Right ventricle myocardium inferior (tissue), 1 donor: Measurements from ENCODE around the gene C6. TPM values are rescaled to one million over a fixed set of nuclear protein-coding genes. Genes with fewer than 3 reads are reported as not detected.
"Not testable (repeated sequence)": the region's sequence is repeated elsewhere in the genome, so short reads cannot be mapped to it uniquely, and the experiment has no call there.

ENCODE experiments used
- ATAC-seq: fragments of 200-7000 bp; cut with Tn5 transposase; one replicate; pipeline ENCODE4 v1.9.1; 2020; ENCODE audit warnings: mild to moderate bottlenecking, moderate library complexity
- DNase-seq: peaks from one replicate; pipeline ENCODE4 v3.0.0; 2021; ENCODE audit errors: missing footprints
- intact Hi-C: fragments of 100-400 bp; cut with DNase I; formaldehyde crosslinking; loops from one replicate; pipeline ENCODE4 v1.11.0; 2022
- total RNA-seq: library from RNA; stranded (reverse); fragmentation: NEBNext Ultra II Directional; extraction: Animal tissue kit (Norgen Biotek cat#: 25700); gene quantifications from one replicate; pipeline ENCODE4 v1.2.1, GENCODE V29; 2021
- donor health status: DM: no; HTN: yes; CAD: no; lungs with severe emphysema.

C6 gene
- total RNA-seq, 1 donor from 2014 or later, result 73.3 TPM

DNA sequence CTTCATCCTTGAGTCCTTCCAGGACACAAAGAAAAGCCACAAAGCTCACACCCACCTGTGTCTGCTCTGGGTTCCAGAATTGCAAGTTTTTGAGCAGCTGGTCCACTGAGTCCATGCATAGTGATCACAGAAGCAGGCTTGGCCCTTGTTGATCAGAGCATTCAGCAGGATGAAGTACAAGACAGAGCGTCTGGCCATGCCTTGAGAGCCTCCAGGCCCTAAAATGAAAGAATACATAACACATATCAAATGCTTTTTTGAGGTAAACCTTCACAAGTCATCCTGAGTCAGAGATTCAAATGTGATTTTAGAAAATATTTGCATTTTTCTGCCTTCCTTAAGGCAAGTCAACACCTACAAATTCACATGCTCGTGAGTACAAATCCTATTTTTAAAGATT, 10.3 kb downstream of the C6 start:
- ATAC-seq, result no peak
- DNase-seq, result no peak
- intact Hi-C loops, result no loop called here

DNA sequence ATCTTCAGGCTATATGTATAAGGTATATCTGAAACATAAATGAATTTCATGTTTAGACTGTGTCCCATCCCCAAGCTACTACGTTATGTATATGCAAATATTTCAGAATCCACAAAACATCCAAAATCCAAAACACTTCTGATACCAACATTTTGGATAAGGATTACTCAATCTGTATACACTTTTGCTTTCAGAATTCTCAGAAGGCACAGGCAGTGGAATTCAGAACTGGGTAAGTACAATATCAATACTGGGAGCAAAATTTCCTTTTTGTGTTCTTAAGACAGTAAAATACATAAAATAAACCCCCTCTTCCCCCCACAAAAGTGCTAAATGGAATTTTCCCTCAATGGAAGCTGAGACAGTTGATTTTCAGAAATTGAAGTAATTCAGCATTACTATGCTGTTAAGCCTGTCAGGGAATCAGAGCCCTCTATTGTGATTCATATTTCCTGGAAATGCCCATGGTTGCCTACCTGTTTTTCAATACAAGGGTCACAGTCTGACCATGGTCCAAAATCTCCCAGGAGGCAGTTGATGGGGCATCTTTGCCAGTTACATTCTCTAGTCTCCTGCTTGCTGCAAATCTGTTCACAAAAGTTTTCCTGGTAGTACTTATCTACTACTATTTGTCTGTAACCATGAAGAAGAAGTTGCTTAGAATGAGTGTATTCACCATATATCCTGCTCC, 12.1 kb downstream of the C6 start:
- ATAC-seq (no peak), DNase-seq (no peak)
- intact Hi-C loops, result no loop called here

DNA sequence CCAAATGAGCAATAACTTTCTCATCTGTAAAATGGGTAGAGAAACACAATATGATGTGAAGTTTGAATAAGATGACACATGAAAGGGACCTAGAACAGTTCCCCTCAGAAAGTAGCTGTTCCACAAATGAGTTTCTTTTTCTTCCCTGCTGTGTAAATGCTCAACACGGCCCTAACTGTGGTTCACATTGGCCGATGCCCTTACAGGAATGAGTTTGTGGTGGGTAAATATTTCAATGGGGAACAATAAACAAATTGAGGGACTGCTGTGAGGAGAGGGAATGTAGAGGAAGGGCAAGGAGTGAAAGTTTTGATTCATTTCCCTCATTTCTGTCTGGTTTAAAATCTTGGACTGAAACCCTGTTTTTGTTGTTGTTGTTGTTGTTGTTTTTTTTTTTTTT, 12.8 kb downstream of the C6 start:
- no peak for ATAC-seq
- intact Hi-C loops, result no loop called here
- no peak for DNase-seq

- DNase-seq (no peak), ATAC-seq (no peak)
- intact Hi-C loops, result loop anchor here (10.0 kb wide), 1 partner anchor 135 kb away; no protein-coding TSS in a partner anchor
These were observed 13.7 kb downstream of the C6 start for GRCh38 chr5:41199660-41200059.

GRCh38 chr5:41196197-41196596, 17.1 kb downstream of the C6 start:
- no peak for DNase-seq
- intact Hi-C loops, result loop anchor here (10.0 kb wide), 1 partner anchor 139 kb away; no protein-coding TSS in a partner anchor

DNA sequence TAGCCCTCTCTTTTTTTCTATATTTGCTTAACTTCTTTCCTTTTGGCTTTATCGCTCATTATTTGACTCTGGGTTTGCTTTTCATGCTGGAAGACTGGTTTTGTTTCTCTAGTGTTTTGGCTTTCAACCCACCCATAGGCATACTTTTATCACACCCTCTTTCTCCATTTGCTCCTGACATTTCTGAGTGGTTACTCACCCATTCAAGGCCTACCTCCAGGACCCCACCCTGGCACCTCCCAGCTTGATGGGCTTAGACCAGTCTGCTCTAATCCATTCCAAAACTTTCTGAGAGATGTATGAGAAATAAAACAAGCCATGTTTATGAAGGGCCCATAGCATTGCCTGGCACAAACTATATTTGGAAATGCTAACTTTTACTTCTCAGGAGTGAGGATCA, 18.1 kb downstream of the C6 start:
- ATAC-seq (no peak), DNase-seq (no peak)
- intact Hi-C loops, result loop anchor here (10.0 kb wide), 1 partner anchor 140 kb away; no protein-coding TSS in a partner anchor

More at GRCh38 chr5:41196197-41196596, 17.1 kb downstream of the C6 start:
- ATAC-seq, result no peak

DNA sequence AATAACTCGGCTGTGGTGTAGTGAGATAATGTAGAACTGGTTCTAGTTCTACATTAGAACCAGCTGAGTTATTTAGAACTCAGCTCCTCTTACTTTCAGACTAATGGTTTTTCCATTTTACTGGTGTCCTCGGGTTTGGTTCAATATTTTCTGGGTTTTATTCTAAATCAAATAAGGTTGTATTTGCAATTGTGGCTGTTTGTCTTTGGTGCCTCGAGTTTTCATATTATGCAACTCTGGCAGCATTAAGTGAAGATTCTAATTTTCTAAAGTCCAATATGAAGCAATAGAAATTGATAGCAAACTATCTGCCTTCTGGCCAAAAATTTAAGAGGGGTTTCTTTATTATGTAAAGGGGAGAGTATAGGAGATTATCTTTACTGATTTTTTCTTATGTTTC, 19.0 kb downstream of the C6 start:
- ATAC-seq (no peak), DNase-seq (no peak)
- intact Hi-C loops, result loop anchor here (5.0 to 10.0 kb wide), 4 partner anchors 68 to 333 kb away; partner anchors contain the start of gene C7

GRCh38 chr5:41193456-41194205, 19.7 kb downstream of the C6 start:
- DNase-seq (peak; percentile 98), ATAC-seq (peak; percentile 96)
- intact Hi-C loops, result loop anchor here (2.0 to 10.0 kb wide), 5 partner anchors 69 to 334 kb away; partner anchors contain the start of gene C7

DNA sequence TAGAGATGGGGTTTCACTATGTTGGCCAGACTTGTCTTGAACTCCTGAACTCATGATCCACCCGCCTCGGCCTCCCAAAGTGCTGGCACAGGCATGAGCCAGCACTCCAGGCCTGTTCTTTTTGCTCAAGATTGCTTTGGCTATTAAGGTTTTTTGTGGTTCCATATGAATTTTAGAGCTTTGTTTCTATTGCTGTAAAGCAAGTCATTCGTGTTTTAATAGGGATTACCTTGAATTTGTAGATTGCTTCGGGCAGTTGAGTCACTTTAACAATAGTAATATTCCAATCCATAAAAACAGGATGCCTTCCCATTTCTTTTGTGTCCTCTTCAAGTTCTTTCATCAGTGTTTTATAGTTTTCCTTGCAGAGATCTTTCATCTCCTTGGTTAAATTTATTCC, 22.1 kb downstream of the C6 start:
- DNase-seq, result no peak
- intact Hi-C loops, result loop anchor here (5.0 to 10.0 kb wide), 4 partner anchors 71 to 336 kb away; partner anchors contain the start of gene C7
- ATAC-seq, result no peak

- intact Hi-C loops, result no loop called here
- DNase-seq (no peak), ATAC-seq (peak; percentile 56)
These were observed 27.2 kb downstream of the C6 start for GRCh38 chr5:41186143-41186542.

DNA sequence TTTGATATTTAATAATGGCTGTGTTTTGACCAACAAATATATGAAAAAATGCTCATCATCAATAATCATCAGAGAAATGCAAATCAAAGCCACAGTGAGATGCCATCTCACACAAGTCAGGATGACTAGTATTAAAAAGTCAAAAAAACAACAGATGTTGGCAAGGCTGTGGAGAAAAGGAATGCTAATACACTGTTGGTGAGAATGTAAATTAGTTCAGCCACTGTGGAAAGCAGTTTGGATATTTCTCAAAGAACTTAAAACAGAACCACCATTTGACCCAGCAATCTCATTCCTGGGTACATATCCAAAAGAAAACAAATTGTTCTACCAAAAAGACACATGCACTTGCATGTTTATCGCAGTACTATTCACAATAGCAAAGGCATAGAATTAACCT, 30.0 kb downstream of the C6 start:
- ATAC-seq, DNase-seq, intact Hi-C loops: not testable (repeated sequence)

- intact Hi-C loops, result no loop called here
- ATAC-seq, result no peak
These were observed 30.7 kb downstream of the C6 start for GRCh38 chr5:41182666-41183065.

DNA sequence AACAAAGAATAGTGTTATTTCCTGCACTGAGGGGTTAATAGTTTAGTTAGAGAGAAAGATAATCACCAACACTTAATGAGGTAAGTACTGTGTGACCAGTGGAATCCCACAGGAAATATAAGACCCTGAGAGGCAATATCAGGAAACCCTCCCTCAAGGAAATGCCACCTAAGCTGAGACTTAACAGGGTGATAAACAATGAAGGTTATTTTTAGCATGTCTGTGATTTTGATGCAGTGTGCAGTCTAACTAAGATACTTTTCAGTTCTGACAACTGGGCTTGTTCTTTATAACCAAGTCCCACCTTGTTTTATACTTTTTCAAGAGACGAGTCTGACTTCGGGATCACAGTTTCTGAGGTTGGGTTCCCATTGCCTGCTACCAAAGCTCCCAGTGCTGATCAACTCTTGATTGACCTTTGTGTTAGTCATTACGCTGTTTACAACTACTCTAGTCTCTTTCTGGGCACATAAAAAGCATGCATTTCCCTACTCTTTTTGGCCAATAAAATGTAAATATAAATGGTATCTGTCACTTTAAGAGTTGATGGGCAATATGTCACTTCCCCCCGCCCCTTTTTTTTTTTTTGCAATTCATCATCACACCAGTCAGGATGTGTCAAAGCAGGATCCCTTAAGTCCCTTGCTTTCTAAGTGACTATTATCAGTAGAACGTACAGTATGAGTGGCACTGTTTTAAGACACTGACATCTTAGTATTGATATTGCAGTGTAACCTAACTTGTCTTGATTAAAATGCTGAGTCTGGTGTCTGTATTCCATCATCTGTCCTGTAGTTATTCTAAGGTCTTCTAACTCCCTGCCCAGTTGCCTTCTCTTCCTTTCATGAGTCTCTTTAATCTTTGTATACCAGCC, 31.4 kb downstream of the C6 start:
- no peak for DNase-seq
- ATAC-seq, result no peak
- intact Hi-C loops, result no loop called here

More at GRCh38 chr5:41182666-41183065, 30.7 kb downstream of the C6 start:
- DNase-seq, result no peak

GRCh38 chr5:41176952-41177351, 36.4 kb downstream of the C6 start:
- intact Hi-C loops, result no loop called here
- ATAC-seq, result peak; percentile 42
- no peak for DNase-seq

- no peak for DNase-seq
- intact Hi-C loops, result no loop called here
- no peak for ATAC-seq
These were observed 41.3 kb downstream of the C6 start for GRCh38 chr5:41172012-41172411.

DNA sequence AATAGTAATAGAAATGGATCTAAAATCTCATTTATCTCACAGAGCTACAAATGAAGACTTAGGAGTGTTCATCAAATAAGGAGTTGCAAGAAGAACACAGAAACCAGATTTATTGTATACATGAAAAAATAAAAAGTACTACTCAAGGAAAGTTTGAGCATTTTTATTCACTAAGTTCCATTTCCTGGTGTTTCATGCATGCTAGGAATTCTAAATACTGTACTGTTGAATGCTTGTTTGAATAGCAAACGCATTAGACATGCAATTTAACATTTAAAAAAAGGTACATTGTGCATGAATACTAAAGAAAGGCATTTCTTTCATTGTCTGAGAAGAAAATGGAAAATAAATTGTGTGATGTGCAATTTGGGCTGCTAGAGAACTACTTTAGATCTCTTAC, 52.1 kb downstream of the C6 start:
- intact Hi-C loops, result no loop called here
- DNase-seq (no peak), ATAC-seq (no peak)

- DNase-seq (no peak), ATAC-seq (no peak)
- intact Hi-C loops, result no loop called here
These were observed 55.9 kb downstream of the C6 start for GRCh38 chr5:41157272-41157894.

- intact Hi-C loops, result no loop called here
These were observed 56.6 kb downstream of the C6 start for GRCh38 chr5:41156739-41157138.

DNA sequence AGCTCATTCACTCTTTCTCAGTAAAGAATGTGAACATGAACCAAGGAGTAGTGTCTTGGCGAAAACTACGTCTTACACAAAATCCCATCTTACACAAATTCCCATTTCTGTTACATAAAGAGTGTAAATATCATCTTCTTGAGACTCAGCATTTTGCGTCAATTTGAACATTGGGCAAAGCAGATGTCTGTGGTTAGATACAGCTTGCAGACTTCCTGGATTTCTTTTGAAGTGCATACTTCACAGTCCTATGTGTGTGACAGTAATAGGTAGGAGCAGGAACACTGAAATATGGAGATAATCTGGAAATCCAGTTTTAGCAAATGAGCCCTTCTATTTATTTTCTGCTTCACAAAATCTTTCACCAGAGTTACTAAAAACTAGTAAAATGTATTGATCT, 58.8 kb downstream of the C6 start:
- DNase-seq (no peak), ATAC-seq (no peak)
- intact Hi-C loops, result no loop called here

More at GRCh38 chr5:41156739-41157138, 56.6 kb downstream of the C6 start:
- no peak for ATAC-seq
- DNase-seq, result no peak
